ENCODE measurements around the gene SOWAHA.

- TF ChIP-seq CTCF (IDR thresholded peaks at IDR 0.05; ENCODE audit: low read length) (no peak), EZH2phosphoT487 (IDR thresholded peaks at IDR 0.05; ENCODE audit: low read length) (no peak)
Observed at GRCh38 chr5:132770476-132771159, 42.5 kb upstream of the SOWAHA start.
